OCI-LY3 (cell line): ENCODE data around the gene TCERG1L.

ENCODE experiments used
- H2AFZ ChIP-seq: fragments of 200-600, 300-600 bp; shearing (Covaris generic); 2 replicates; pipeline ENCODE4 v1.6.0; 2014; ENCODE audit warnings: antibody characterized with exemption, low read depth, low read length
- H3K27ac ChIP-seq: fragments of 200-600, 300-600 bp; sonication (generic); 2 replicates; pipeline ENCODE4 v1.5.1; 2014; ENCODE audit warnings: mild to moderate bottlenecking, low read length, moderate library complexity, mixed read lengths
- H3K27me3 ChIP-seq: fragments of 200-600, 300-600 bp; sonication (generic); 2 replicates; pipeline ENCODE4 v1.6.1; 2014; ENCODE audit warnings: low read depth, low read length, mixed read lengths
- H3K36me3 ChIP-seq: fragments of 200-600, 300-600 bp; sonication (generic); replicated peaks from 2 replicates; pipeline ENCODE3; 2014; ENCODE audit warnings: low read depth, low read length, mixed read lengths
- H3K4me1 ChIP-seq: fragments of 300-600, 200-600 bp; sonication (generic); 2 replicates; pipeline ENCODE4 v1.6.1; 2014; ENCODE audit warnings: low read length, mixed read lengths
- H3K4me2 ChIP-seq: fragments of 200-600, 300-600 bp; sonication (generic); 2 replicates; pipeline ENCODE4 v1.6.1; 2014; ENCODE audit warnings: low read length, mixed read lengths
- H3K4me3 ChIP-seq: fragments of 300-600, 200-600 bp; sonication (generic); 2 replicates; pipeline ENCODE4 v1.5.1; 2014; ENCODE audit warnings: antibody characterized with exemption, mild to moderate bottlenecking, low read length, moderate library complexity
- H3K79me2 ChIP-seq: fragments of 300-600, 200-600 bp; shearing (Covaris generic); 2 replicates; pipeline ENCODE4 v1.6.1; 2014; ENCODE audit warnings: mild to moderate bottlenecking, low read length, mixed read lengths
- H3K9ac ChIP-seq: fragments of 300-600, 200-600 bp; shearing (Covaris generic); 2 replicates; pipeline ENCODE4 v1.6.0; 2014; ENCODE audit warnings: mild to moderate bottlenecking, low read length, moderate library complexity
- H3K9me3 ChIP-seq: fragments of 200-600, 300-600 bp; shearing (Covaris generic); 2 replicates; pipeline ENCODE4 v1.6.1; 2014; ENCODE audit warnings: low read length, mixed read lengths; ENCODE audit not compliant: insufficient read depth
- H4K20me1 ChIP-seq: fragments of 200-600, 300-600 bp; sonication (generic); 2 replicates; pipeline ENCODE4 v1.6.1; 2016; ENCODE audit warnings: low read length, mixed read lengths; ENCODE audit not compliant: insufficient read depth
- EZH2phosphoT487 ChIP-seq: fragments of 200-600 bp; shearing (Covaris generic); IDR thresholded peaks from 2 replicates; pipeline ENCODE4 v1.6.1; 2018; ENCODE audit warnings: antibody characterized with exemption, mixed run types, low read depth
- TF ChIP-seq, protein P1 (sequence below): fragments of 200-600, 300-600 bp; sonication (generic); IDR thresholded peaks from 2 replicates; pipeline ENCODE4 v1.5.1; 2014; ENCODE audit warnings: antibody characterized with exemption, low read length, low read depth

The TCERG1L gene

DNA sequence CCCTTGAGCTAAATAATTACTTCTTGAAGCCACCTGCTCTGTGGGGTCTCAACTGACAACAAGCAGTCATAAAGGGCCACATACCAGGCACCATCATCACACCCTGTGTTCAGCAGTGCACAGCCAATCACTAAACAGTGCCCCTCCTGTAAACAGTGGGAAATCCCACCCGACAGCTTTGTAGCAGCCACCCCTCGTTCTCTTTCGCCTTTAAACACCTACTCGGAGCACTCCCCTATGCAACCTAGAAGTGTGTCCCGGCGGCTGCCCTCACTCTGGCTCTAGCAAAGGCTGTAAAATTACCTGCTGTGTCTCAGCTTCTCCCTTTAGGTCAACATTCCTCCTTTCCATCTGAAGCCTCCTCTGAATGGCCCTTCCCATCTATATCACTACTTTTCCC, 111.9 kb downstream of the TCERG1L start:
- Histone ChIP-seq H3K79me2 (no peaks in the 10 kb centered on the region), H3K9me3 (no peaks in the 10 kb centered on the region), H3K4me3 (no peak overlapping the region)

DNA sequence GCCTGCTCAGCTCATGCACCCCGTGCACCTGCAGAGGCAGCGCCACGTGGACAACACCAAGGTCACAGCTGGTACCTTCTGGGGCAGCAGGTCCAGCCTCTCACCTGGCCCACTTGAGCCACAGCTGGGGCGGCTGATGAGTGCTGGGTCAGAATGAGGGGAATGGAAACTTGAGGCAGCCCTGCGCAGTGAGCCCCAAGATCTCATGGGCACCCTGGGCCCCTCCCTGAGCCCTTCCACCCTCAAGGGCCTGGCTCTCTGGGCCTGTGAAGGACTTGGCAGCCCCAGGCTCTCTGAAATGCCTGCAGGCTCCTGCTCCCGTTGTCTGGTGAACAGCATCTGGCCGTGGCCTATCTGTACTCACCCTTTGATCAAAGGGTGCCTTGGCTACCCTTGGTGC, 112.7 kb downstream of the TCERG1L start:
- Histone ChIP-seq H3K27ac (no peak overlapping the region), H4K20me1 (no peaks in the 10 kb centered on the region), H3K4me1 (no peaks in the 10 kb centered on the region), H3K27me3 (no peaks in the 10 kb centered on the region), H3K4me2 (no peak overlapping the region), H3K4me3 (no peak overlapping the region), H3K79me2 (no peaks in the 10 kb centered on the region), H3K36me3 (no peaks in the 10 kb centered on the region), H3K9ac (no peak overlapping the region), H2AFZ (no peak overlapping the region), H3K9me3 (no peaks in the 10 kb centered on the region)
- TF ChIP-seq, protein P1, sequence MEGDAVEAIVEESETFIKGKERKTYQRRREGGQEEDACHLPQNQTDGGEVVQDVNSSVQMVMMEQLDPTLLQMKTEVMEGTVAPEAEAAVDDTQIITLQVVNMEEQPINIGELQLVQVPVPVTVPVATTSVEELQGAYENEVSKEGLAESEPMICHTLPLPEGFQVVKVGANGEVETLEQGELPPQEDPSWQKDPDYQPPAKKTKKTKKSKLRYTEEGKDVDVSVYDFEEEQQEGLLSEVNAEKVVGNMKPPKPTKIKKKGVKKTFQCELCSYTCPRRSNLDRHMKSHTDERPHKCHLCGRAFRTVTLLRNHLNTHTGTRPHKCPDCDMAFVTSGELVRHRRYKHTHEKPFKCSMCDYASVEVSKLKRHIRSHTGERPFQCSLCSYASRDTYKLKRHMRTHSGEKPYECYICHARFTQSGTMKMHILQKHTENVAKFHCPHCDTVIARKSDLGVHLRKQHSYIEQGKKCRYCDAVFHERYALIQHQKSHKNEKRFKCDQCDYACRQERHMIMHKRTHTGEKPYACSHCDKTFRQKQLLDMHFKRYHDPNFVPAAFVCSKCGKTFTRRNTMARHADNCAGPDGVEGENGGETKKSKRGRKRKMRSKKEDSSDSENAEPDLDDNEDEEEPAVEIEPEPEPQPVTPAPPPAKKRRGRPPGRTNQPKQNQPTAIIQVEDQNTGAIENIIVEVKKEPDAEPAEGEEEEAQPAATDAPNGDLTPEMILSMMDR: no peak
- no peak for TF ChIP-seq EZH2phosphoT487

More for the DNA sequence above, 111.9 kb downstream of the TCERG1L start:
- TF ChIP-seq EZH2phosphoT487: no peak
- no peaks in the 10 kb centered on the region for H3K36me3 ChIP-seq
- no peak overlapping the region for H3K9ac ChIP-seq
- no peaks in the 10 kb centered on the region for H3K27me3 ChIP-seq
- no peak overlapping the region for H2AFZ ChIP-seq
- H3K27ac ChIP-seq: no peak overlapping the region
- no peaks in the 10 kb centered on the region for H3K4me1 ChIP-seq
- H3K4me2 ChIP-seq: no peak overlapping the region
- no peaks in the 10 kb centered on the region for H4K20me1 ChIP-seq

DNA sequence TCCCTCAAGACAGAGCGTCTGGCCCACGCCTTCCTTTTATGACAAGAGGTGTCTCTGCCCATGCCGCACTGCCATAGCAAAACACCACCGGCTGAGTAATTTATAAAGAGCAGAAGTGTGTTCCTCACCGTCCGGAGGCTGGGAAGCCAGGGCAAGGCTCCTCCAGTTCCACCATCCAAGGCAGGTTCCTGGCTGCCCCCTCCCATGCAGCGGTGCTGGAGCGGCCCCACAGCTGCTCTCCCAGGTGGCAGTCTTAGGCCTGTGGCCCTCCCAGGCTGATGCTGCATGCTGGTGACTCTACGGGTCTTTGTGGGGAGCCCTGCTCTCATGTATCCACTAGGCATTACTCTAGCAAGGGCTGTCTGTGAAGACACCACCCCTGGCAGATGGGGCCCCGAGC, 113.1 kb downstream of the TCERG1L start:
- Histone ChIP-seq H3K9me3 (no peaks in the 10 kb centered on the region), H3K27me3 (no peaks in the 10 kb centered on the region), H3K4me2 (no peak overlapping the region), H3K79me2 (no peaks in the 10 kb centered on the region), H3K4me3 (no peak overlapping the region), H3K4me1 (no peaks in the 10 kb centered on the region), H3K9ac (no peak overlapping the region), H4K20me1 (no peaks in the 10 kb centered on the region), H2AFZ (no peak overlapping the region), H3K36me3 (no peaks in the 10 kb centered on the region), H3K27ac (no peak overlapping the region)
- TF ChIP-seq, protein P1: no peak
- TF ChIP-seq EZH2phosphoT487: no peak

DNA sequence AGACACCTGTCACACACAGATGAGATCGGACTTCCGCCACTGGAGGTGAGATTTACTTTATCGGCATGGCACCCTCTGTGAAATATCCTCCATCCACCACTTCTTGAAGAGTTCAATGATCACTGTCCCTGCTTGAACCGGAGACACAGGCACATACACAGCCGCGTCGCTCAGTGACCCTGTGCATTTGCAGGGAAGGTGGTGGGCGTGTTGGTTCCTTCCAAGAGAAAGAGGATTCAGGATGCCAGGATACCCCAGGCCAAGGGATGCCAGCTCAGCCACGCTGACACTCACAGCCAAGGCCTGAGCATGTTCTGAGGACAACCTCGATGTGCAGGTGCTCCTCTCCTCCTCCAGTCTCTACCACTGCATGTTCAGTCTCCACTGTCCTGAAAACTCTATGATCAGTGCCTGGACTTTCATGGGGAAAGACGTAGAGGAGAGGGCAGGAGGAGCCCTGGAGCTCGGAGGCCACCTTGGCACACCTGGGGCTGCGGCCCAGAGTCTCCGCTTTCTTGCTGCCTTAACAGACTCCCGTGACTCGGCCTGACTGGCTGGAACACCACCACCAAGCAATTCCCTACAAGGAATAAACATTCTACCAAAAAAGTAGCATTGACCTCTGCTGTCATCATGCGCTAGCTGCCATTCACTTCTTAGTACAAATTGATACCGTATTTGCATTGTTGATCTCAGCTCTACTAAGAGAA, 115.2 kb downstream of the TCERG1L start:
- no peaks in the 10 kb centered on the region for H3K79me2 ChIP-seq
- no peaks in the 10 kb centered on the region for H3K36me3 ChIP-seq
- no peaks in the 10 kb centered on the region for H3K9me3 ChIP-seq
- H3K4me3 ChIP-seq: no peak overlapping the region
- no peak overlapping the region for H3K4me2 ChIP-seq
- H2AFZ ChIP-seq: no peak overlapping the region
- no peaks in the 10 kb centered on the region for H3K4me1 ChIP-seq
- TF ChIP-seq, protein P1: no peak
- TF ChIP-seq EZH2phosphoT487: no peak
- no peaks in the 10 kb centered on the region for H3K27me3 ChIP-seq
- H4K20me1 ChIP-seq: no peaks in the 10 kb centered on the region
- no peak overlapping the region for H3K9ac ChIP-seq
- no peak overlapping the region for H3K27ac ChIP-seq
